HG03439 (cell line): ENCODE measurements around the gene MAX.
"Not testable (repeated sequence)": the region's sequence is repeated elsewhere in the genome, so short reads cannot be mapped to it uniquely, and the experiment has no call there.

Source experiments
- ATAC-seq: cut with Tn5 transposase; IDR thresholded peaks from one replicate; pipeline ENCODE4 v1.9.1; 2021; ENCODE audit warnings: mild to moderate bottlenecking, moderate library complexity; ENCODE audit not compliant: unreplicated experiment

The MAX gene

GRCh38 chr14:65106316-65106715, 4.0 kb upstream of the MAX start:
- no peak for ATAC-seq

GRCh38 chr14:65104791-65105190, 2.5 kb upstream of the MAX start:
- no peak for ATAC-seq

- no peak for ATAC-seq
Measured at GRCh38 chr14:65103150-65103760, 938 bp upstream of the MAX start.

GRCh38 chr14:65101631-65102440, 481 bp downstream of the MAX start:
- ATAC-seq, result peak; percentile 2

GRCh38 chr14:65100922-65101541, 1.3 kb downstream of the MAX start:
- no peak for ATAC-seq

GRCh38 chr14:65098586-65098985, 3.7 kb downstream of the MAX start:
- no peak for ATAC-seq

GRCh38 chr14:65096323-65097089, 5.8 kb downstream of the MAX start:
- ATAC-seq, result no peak

- ATAC-seq, result no peak
Measured at GRCh38 chr14:65095633-65096205, 6.6 kb downstream of the MAX start.

- ATAC-seq, result no peak
Measured at GRCh38 chr14:65092349-65092748, 10.0 kb downstream of the MAX start.

GRCh38 chr14:65087835-65088234, 14.5 kb downstream of the MAX start:
- ATAC-seq, result not testable (repeated sequence)

GRCh38 chr14:65086686-65087085, 15.6 kb downstream of the MAX start:
- ATAC-seq, result not testable (repeated sequence)

- ATAC-seq, result no peak
Measured at GRCh38 chr14:65084554-65085505, 17.5 kb downstream of the MAX start.

- no peak for ATAC-seq
Measured at GRCh38 chr14:65082930-65083329, 19.4 kb downstream of the MAX start.

GRCh38 chr14:65080960-65081747, 21.2 kb downstream of the MAX start:
- no peak for ATAC-seq

GRCh38 chr14:65079768-65080167, 22.5 kb downstream of the MAX start:
- no peak for ATAC-seq

GRCh38 chr14:65079201-65079600, 23.1 kb downstream of the MAX start:
- ATAC-seq, result no peak

- no peak for ATAC-seq
Measured at GRCh38 chr14:65077318-65077717, 25.0 kb downstream of the MAX start.

GRCh38 chr14:65075628-65076325, 26.5 kb downstream of the MAX start:
- ATAC-seq, result no peak
